Dermis microvascular lymphatic vessel endothelial cell (primary cell): Measurements from ENCODE around the gene TMEM207. TPM values are rescaled to one million over a fixed set of nuclear protein-coding genes. Genes with fewer than 3 reads are reported as not detected.
"Not testable (repeated sequence)": the region's sequence is repeated elsewhere in the genome, so short reads cannot be mapped to it uniquely, and the experiment has no call there.

Experiments used
- DNase-seq, 2 donors: peaks; one replicate each; pipeline versions ENCODE4 v3.0.0 to v3.0.0-alpha.2; 2010; ENCODE audit warnings: low read depth in 2 of 2
- total RNA-seq: library from RNA; depleted of rRNA; stranded (reverse); fragments of >200 nt; gene quantifications from 2 replicates; pipeline ENCODE4 v1.2.1, GENCODE V29; 2014

Gene TMEM207
- total RNA-seq, result not detected in 2 replicates

DNA sequence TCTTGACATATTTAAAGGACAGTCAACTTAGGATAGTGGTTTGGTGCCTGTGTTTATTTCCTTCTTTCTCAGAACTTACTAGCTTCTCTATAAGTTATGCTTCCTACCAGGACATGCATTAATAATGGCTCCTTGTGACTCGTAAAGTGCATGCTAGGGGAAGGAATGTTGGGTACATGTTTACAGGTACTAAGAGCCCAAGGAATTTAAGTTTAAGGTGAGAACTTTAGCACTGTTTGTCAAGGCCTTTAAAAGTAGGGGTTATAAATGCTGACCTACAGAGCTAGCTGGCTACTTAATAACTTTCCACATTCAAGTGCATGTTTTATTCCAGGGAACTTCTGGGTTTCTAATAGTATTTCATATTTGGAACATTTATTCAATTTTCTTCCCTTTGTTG, at the start of gene TMEM207:
Gene TMEM207, minus strand, starts transcription at position 101 of the 400 bp plus-strand sequence. Its CDS starts 92 bp downstream, at position 9.
- DNase-seq, result no peak

DNA sequence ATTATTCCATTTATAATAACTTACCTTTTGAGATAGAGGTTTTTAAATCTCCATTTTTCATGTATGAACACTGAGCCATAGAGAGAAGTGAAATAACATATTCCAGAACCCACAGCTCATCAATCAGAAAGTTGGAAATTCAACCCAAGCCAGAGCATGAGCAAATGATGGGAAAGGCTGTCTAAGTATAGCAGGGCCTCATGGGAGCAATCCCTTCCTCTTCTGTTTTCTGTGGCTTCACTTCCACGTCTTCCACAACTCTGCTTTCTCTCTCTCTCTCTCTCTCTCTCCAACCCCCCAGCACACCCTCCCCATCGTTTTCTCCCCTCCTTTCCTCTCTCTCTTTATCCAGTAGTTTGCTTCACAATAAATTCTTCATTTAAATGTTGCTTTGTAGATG, 49.4 kb upstream of the TMEM207 start:
- no peak for DNase-seq

DNA sequence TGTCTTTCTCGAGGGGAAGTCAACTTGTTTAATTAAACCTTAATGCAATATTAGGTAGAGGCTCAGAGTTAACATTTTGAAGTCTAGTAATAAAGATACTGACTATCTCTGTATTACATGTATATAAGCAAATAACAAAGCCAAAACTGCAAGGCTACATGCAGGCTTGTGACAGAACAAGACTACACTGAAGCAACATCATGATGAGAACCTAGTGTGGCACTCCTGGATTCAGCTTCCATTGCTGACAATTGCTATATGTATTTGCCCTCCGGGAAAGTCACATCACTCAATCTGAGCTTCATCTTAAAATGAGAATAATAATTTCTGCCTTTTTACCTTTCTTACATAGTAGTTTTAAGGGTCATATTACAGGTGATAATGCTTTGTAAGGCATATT, 48.6 kb upstream of the TMEM207 start:
- no peak for DNase-seq

DNA sequence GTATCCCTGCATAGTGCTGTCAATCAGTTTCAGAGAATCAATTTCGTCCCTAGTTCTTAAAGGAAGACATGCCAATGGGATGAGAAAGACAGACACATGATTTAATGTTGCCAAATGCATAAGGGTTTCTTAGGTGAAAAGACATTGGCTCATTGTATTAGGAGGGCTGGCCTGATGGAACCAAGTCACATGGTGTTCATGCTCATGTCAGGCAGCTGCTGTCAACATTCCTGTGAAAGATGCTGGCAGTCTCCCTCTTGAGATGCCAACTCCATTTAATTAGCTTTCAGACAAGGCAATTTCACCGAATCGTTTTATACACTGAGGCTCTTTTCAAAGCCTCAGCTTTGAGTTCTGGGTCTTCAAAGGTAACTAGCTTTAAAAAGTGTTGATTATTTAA, 48.1 kb upstream of the TMEM207 start:
- DNase-seq, result no peak

DNA sequence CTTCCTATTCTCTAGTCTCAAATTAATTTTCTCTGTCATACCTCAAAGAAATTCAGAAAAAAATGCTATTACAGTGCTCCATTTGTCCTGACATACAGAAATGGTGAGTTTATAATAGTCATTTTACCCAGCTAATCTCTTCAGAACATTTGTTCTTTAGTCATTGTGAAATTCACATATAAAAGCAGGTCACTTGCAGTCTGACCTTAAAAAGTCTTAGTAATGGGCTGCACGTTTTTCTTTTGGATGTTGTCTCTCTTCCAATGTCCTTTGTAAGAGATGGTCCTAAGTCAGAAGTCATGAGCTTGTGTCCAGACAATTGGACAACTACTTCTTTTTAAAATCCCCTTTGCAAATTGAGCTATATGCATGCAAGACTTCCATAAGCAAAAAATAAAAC, 47.2 kb upstream of the TMEM207 start:
- DNase-seq, result no peak

DNA sequence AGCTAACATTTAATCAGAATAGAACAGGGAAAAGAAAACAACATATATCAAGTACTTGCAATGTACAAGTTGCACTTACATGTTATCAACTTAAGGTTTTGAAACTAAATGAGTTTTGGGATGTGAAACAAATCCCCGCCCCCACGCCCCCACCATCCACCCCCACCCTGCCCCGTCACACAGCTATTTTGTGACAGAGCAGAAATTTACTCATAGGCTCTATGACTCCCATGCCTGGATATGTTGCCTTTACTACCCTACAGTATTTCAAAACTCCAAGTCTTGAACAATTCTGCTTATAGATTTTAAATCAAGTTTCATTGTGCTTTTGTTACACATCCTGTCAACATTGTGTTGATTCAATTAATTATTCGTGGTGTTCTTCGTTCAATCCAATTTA, 46.1 kb upstream of the TMEM207 start:
- no peak for DNase-seq

DNA sequence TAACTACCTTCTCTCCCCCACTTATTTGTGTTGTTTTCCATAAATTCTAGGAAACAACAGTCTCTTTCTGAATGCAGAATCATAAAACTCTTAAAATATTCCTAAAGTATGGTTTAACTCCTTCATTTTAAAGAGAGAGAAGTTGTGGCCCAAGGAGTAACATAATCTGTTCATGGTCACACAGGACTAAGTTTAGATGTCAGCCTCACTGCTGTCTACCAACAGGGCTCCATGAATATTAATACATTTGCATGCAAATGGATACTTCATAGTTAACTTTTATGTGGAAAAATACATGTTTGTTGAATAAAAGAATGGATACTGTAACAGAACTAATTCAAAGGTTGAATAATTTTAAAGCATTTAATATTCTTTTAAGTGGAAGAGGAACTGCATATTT, 45.7 kb upstream of the TMEM207 start:
- DNase-seq, result no peak

DNA sequence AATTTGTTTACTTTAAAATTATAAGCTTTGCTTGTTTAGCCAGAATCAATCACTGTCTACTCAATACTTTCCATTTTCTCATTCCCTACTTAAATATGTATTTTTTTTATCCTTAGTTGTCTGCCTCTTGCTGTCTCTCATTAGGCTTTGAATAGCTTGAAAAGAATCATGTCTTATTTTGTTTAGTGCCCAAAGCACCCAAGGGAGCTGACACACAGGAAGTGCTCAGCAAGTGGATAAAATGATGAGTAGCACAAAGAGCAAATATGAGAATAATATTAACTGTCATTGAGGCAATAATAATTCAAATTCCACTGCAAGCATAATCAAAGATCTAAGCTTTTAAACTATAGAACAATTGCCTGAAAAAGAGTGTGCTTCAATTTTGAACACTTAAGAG, 45.2 kb upstream of the TMEM207 start:
- DNase-seq, result no peak

DNA sequence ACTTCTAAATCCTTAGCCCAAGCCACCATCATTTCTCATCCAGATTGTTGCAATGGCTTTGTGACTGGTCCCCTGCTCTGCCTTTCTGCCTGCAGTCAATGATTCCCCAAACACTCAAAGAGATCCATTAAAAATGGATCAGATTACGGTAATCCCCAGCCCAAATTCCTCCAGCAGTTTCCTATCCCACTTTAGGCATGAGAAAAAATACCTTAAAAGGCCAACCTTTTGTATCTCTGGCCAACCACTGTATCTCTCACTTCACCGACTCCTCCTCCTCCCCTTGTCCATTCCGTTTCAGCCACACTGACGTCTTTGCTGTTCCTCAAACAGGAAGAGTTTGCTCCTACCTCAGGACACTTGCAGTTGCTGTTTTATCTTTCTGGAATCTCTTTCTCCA, 43.3 kb upstream of the TMEM207 start:
- DNase-seq, result no peak

DNA sequence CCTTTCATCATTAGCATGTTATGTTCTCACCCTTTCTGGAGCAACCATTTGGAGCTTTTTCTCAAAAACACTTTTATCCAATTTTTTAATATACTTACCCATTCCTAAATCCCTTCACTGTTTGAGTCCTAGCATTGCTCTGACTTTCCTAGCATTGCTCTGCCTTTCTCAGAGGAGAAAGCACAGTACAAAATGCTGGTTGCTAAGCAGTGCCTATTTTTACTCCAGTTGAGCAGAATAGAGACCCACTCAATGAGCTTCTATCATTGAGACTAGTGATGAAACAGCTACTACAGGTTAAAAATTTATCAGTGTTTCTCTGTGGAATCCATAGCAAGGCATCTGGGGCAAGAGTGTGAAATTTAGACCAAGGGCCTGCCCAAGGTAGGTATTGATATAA, 42.4 kb upstream of the TMEM207 start:
- no peak for DNase-seq

DNA sequence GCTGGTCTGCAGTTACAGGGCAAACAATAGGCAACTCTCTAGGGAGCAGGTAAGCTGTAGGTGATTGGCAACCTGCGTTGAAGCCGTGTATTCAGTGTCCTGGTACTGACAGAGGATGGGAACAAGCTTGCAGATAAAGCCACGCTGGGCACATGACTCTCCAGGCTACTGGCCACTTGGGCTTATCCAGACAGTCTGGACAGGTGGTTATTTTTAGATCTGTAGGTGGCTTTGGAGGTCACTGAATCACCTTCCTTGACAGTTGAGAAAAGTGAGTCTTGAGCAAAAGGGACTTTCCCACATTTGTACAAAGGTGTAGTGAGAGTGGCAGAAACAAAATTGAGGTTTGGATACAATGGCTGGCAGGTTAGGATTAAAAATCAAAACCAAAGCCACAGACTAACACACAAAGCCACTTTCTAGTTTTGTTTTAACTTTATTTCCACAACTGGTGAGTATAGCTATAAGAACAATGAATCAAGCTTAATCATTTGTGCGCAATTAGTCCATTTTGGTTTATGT, 41.9 kb upstream of the TMEM207 start:
- DNase-seq, result no peak

DNA sequence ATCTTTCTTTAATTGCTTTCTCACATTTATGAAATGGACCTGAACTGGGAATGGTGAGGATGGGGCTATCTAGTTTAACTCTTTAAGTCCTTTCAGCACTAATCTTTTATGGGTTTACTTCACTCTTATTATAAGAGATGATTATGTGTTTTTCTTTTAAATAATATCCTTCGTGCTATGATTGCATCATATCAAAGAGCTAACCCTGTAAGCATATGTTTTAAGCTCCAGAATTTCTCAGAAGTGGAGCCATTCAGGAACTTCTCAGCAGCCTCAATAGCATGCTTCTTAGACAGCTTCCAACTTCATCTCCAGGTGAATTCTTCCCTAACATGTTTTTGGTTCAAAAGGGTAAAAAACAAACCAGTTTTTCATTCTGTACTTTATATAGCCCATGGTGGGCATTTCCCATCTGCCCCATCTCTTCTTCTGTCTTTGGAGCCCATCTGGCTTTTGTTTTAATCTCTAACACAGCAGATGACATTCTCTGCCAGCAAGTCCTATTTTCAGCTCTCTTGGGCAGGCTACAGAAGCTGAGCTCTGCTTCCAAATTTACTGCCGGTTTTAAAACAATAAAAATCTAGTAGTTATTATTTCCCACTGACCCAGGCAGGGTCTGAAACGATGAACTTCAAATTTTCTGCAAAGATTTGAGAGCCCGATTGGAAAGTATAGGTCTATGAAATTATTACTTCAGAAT, 37.4 kb upstream of the TMEM207 start:
- DNase-seq, result no peak

DNA sequence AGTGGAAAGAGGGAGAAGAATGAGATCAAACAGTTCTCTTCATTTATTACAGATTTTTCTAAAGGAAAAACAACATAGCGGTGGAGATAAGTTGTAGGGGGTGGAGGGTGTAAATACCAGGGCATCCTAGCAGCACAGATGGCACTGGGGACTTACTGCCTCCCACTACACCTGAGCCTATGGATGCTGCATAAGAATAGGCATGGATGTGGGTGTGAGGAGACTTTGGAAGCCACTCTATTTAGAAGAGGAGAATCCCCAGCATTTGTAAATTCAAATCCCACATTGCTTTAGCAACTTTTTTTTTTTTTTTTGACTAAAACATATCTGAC, 36.8 kb upstream of the TMEM207 start:
- DNase-seq, result no peak

DNA sequence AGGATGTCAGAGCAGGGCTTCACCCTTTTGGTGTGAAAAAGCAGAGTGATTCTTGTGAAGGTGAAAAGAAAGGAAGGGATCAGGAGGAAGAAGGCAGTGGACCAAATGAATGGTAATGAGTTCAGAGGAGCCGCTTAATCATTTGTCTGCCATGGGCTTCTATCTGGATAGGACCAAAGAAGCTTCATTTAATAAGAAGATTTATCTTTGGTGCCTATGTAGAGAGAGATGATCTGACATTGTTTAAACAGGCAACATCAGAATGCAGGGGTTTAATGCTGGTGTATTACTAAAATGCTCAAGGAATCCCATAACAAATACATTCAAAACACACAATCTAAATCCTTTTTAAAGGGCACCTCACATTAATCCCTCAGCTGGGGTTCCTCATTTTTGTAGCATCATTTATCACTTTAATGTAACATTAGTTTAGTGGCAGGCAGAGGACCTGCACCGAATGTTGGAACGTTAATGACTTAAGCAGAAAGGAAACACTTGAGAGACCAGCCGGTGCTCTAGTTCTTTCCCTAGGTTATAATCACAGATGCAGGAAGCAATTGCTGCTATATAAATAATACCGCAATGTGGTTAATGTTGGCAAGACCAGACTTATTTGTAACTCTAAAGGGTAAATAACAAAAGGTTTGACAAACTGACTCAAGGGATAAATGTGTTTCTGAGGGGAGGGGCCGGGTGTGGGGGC, 36.3 kb upstream of the TMEM207 start:
- peak in 1 of 2 donors; percentile 78 for DNase-seq

DNA sequence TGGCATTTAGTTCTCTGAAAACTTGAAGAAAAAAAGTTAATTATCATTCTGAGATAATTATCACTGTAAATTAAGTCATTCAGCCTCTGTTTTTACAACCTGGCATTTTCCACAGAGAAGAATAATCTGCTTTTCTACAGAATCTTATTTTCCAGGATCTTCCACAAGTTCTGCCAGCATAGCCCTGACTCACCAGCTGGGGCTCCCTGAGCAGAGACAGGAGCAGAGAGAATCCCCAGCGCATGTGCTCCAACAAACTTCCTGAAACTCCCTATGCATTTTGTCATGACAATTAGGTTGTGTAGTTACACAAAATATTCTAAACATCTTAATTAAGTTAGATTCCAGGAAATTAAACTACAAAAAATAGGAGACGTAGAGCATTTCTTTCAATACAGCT, 32.1 kb upstream of the TMEM207 start:
- no peak for DNase-seq

DNA sequence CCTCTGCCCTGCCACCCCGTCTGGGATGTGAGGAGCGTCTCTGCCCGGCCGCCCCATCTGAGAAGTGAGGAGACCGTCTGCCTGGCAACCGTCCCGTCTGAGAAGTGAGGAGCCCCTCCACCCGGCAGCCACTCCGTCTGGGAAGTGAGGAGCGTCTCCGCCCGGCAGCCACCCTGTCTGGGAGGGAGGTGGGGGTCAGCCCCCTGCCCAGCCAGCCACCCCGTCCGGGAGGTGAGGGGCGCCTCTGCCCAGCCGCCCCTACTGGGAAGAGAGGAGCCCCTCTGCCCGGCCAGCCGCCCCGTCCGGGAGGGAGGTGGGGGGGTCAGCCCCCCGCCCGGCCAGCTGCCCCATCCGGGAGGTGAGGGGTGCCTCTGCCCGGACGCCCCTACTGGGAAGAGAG, 23.6 kb upstream of the TMEM207 start:
- not testable (repeated sequence) for DNase-seq

DNA sequence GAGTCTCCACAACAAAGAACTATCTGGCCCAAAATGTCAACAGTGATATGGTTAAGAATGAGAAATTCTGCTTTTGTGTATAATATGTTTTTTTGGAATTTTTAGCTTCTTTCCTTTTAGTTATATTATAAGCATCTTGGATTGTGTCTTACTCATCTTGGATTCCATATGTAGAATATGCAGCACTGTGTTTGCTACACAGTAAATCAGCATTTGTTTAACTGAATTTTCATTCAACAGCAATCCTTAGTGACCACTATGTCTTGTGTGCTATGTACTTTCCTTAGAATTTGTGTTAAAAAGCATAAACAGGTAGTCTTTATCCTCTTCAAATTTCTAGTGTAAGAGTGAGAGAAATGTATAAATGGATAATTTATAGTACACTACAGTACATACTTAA, 18.2 kb upstream of the TMEM207 start:
- no peak for DNase-seq

DNA sequence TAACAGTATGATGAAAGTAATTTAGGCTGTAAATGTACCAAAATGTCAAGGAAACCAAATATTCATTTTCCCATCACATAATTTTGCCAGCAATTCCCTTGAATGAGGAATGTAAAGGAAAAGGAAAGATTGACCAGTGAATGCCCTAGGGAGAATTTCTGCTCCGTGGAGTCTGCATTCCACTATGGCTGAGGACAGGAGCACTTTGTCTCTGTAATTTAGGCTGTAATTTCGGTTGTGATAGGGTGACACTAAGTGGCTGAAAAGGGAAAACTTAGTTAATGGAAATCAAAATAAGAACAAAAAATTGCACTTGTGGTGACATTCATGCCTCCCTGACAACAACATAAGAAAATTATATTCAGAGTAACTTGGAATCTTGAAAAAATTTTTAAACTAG, 8.3 kb upstream of the TMEM207 start:
- DNase-seq, result no peak

DNA sequence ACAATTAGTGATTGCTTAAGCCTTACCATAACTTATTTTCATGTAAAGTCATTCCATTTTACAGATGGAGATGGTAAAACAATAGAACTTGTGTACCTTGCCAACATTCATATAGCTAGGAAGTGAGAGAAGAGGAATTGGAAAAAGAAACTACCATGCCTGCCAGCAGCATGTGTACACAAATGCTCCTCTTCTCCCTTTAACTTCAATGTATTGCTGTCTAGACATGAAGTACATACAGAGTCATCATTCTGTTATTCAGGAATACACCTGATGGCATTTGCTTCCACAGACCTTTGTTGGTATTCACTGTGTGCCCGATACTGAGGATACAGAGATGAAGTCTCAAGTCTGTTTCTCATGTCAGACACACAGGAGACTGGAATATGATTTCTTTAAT, 7.1 kb upstream of the TMEM207 start:
- no peak for DNase-seq

DNA sequence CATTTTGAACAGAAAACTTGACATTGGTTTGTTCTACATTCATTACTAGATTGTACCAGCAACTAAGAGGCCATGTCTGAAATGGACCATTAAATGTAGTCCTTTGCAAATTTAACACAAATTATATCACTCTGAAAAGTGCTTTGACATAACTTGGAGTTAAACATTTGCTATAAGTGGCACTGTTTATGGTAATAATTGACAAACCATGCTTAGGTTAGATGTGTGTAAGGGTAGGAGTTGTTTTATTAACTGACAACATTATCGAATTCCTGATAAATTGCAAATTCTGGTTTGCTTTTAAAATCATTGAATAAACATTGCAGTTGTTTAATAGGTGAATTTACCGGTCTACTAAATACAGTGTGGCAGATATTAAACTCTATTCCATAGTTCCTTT, 6.1 kb upstream of the TMEM207 start:
- no peak for DNase-seq

DNA sequence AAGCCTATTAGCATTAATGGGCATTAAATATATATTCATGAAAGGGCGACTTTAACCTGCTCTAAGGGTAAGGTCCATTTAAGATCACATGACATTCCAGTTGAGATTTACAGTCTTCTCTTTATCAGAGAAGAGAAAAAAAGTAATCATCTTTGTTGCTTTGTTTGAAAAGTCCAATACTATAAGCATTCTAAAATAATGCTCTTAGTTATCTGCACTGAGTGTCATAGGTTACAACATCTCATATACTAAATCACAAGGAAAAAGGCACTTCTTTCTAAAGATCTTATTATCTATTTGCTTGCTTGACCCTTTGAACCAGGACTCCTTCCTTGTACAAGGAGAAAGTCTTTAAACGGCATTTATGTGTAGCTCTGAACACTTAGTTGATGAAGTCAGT, 1.4 kb downstream of the TMEM207 start:
- DNase-seq, result no peak

DNA sequence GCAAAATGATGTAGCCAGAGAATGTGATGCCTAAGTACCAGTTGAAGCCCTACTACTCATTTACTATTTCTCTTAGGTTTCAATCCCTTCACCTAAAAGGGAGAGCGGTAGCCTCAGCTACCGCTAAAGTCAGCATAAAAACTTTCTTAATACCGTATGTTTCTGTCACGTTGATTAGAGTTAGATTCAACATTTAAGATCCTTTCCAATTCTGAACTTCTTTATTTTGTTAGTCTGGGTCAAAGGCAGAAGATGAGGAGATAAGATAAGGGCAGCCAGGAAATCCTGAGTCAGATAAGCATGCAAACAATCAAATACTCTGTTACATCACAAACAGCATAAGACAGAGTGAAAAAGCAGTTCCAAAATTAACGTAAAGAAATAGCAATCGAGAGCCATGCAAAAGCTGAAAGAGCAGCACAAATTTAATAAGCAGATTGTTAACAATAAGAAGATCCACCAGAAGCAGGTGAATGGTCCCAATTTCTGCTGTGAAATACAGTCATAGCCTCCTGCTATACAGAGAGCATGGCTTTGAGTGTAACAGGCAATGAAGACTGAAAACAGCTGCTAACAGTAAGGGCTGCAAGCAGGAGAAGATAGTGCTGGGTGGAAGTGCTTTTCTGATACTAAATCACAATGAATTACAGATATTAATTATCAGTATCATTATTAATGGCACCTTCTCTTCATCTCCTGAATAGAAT, 3.0 kb downstream of the TMEM207 start:
- DNase-seq, result peak in 1 of 2 donors; percentile 5
